GM18526 (cell line): Measurements from ENCODE around the gene RPUSD3.

ENCODE experiments used
- POLR2A ChIP-seq: IDR thresholded peaks from 3 replicates; pipeline ENCODE4 v1.6.1; 2011; ENCODE audit not compliant: insufficient read length; ENCODE audit errors: extremely low read depth

RPUSD3 gene

DNA sequence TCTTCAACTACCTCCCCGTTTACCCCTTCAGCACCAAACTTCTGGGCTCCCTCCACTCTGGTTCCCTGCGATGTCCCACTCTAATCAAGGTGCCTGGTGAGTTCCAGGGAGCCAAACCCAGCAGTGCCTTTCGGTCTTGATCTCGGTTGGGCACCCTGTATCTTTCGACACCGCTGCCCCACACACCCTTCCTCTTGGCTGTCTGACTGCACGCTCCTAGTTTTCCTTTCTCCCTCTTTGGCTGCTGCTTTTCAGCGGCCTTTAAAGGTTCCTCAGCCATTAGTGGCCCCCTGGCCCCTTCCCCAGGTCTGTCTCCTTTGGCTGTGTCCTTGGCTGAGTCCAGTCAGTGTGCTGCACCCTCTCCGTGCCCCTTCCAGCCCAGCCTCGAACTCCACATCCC lies 33.0 kb downstream of the RPUSD3 start:
- TF ChIP-seq POLR2A: no peak

DNA sequence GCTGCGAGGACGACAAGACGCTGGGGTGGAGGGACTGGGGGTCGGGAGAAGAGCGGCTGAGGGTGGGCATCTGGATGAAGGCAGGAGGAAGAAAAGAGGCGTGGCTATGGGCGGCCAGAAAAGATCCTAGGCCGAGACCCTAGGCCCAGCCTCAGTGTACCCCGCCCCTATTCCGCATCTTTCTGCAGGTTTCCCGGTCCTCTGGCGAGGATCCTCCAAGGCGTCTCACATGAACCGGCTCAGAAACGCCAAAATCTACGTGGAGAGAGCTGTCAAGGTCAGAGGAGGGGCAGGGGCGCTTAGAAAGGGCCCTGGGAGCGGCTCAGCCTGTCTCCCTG lies 33.4 kb downstream of the RPUSD3 start:
- no peak for TF ChIP-seq POLR2A

DNA sequence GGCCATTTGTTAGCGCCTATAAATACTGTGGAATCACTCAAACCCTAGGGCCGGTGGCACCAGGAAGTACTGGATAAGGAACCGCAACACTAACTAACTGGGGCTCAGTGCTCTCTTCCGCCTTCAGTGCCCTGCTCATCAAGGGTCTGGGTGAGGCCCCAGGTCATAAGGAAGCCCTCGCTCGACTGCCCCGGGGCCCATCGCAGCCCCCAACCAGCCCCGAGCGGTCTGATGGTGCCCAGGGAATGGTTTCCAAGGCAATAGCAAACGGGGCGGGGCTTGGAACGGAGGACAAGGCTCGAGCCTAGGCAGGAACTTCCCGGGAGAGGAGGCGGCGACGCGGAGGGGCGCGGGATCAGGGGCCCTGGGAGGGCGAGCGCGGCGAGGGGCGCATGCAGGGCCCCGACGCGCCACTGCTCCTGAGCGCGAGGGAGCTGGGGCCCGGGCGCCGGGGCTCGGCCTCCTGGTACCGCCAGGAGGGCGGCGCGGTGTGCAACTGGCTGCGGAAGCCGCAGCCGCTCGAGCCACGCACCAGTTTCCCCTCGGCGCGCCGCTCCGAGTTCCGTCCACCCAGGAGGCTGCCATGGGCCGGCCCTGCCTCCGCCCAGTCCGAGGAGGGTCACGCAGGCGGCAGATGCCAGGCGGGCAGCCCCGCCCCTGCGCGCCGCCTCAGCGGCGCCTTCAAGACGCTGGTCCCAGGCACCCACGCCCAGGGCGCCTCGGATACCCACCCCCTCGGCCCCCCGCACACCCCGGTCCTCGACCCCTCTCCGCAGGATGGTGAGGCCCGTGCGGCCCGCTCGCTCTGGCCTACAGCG lies 34.0 kb downstream of the RPUSD3 start, which contains the start of gene TTLL3:
TSS of gene TTLL3 (plus strand) at position 648 of the 818 bp plus-strand sequence. CDS start 400 bp downstream, outside the sequence.
- peak; percentile 60 for TF ChIP-seq POLR2A

DNA sequence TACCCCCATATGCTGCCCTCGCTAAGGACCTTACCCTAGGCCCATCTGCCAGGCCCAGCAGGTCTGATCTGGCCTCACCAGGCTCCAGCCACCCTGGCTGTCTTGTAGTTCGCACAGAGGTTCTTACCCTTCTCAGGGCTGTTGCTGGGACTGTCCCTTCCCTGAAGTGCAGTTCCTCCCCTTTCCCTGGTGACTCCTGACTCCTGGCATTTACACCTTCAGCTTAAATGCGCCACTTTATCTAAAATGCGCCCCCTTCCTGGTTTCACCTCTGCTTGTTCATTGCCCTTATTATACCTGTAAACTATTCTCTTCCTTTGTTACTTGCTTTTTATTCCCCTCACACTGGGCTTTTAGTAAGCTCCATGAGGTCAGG lies 34.6 kb downstream of the RPUSD3 start:
- TF ChIP-seq POLR2A: no peak

DNA sequence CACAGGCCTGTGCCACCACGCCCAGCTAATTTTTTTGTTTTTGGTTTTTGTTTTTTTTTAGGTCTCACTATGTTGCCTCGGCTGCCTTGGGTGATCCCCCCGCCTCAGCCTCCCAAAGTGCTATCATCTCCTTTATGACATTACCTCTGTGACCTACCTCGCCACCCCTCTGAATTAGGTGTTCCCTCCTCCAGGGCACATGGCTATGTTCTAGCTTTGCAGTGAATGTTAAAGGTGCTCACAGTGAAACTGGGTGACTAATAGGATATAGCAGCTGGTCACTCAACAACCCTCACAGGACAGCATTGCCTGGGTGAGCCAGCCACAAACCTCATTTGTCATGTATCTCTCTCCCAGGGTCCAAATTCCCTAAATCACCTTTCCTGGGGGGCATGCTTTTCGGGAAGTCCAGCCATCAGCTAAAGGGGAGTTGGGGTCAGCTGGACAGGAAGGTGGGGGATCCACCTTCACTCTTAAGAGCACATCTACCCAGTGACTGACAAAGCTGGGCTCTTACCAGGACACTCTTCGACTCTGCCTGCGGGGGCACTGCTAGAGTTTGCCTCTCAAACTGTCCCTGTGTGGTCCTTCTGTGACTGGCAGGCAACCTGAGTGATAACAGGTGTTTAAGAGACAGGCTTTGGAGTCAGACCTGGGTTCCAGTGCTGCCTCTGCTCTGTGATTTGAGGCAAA lies 35.3 kb downstream of the RPUSD3 start:
- TF ChIP-seq POLR2A: no peak

DNA sequence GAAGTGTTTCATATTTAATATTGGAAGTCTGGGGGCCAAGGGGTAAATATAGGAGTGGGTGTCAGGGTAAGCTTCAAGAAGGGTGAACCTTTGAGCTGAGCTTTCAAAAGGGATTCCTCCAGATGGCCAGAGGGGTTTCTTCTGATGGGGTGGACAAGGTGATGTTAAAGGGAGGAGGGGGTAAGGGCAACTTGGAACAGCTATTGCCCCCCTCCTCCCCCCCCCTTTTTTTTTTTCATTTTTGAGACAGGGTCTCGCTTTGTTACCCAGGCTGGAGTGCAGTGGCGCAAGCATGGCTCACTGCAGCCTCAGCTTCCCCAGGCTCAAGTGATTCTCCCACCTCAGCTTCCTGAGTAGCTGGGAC lies 35.8 kb downstream of the RPUSD3 start:
- no peak for TF ChIP-seq POLR2A

DNA sequence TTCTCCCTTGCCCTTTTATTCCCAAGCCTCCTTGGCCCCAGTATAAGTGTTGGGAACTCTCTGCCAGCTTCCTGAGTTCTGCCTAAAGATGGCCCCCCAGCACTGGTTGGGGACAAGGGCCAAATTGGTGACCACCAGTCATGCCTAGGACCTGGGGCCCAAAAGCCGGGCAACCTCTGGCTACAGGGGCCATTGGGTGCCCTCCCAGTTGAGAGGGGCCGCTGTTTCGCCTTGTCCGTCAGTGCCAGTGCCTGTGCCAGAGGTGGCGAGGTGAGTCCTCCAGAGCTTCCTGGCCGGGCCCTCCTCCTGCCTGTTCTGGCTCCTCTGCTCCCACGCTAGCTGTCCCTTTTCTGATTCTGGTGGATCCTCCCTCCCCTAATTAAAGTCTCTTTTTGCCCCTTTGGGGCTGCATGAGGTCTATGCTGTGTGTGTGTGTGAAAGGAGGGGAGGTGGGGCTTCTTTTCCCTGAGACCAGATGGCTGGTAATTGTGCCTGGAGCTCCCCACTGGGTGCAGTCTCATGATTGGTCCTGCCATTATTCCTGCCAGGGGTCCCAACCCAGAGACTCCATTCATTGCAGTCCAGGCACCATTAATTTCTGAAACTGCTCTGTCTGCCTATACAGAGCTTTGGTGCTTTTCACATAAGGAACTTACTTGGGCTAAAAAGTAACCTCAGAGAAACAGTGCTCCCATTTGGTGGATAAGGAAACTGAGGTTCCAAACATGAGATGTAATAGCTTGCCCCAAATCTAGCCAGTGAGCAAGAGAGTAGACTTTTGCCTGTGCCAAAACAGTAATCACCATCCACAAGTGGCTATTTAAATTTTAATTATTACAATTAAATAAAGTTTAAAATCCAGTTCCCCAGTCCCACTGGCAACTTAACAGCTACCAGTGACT lies 36.9 kb downstream of the RPUSD3 start:
- TF ChIP-seq POLR2A: no peak

DNA sequence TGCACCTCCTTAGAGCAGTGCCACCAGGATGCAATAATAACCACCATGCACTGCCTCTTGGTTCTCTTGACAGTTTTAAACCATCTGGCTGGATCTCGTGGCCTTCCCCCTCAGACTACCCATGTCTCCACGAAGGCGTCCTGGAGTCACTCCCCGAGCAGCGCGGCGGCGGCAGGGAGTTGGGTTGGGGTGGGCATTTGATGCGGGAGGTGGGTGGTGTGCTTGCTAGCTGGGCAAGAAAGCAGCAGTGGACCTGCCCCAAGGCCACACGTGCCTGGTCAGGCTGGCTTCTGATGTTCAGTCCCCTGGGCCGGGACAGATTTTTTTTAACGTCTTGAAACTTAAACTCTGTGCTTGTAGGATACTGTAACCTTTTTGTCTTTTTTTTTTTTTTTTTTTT lies 37.7 kb downstream of the RPUSD3 start:
- TF ChIP-seq POLR2A: no peak

DNA sequence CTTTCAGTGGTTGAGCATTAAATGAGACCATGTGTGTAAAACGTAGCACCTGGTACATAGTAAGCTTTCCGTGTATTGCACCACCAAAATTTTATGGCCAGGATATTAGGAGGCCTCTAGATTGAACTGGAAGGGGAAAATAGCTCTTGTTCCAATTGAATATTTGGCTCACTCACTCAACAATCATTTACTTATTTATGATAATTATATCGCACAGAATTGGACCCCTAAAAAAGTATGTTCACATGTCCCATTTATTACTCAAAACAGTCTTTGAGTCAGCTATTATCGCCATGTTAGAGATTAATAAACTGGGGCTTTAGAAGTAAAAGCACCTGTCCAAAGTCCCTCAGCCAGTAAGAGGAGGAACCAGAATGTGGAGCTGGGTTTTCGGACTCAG lies 38.8 kb downstream of the RPUSD3 start:
- TF ChIP-seq POLR2A: no peak

DNA sequence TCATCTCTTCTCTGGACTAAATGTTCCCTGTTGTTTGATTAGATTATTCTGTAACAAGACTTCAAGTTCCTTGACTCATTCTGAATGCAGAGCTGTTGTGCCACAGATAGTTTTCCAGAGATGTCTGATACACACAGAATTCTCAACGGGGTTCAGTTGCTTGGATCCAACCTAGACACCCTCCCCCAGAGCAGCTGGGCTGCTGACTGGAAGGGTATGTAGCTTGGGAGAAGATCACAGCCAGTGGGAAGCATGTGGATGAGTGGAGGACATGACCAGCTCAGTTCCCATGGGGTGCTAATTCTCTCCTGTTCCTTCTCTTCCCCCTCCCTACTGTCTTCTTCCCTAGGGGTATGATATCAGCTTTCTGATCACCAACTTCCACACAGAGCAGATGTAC lies 40.3 kb downstream of the RPUSD3 start:
- TF ChIP-seq POLR2A: no peak

DNA sequence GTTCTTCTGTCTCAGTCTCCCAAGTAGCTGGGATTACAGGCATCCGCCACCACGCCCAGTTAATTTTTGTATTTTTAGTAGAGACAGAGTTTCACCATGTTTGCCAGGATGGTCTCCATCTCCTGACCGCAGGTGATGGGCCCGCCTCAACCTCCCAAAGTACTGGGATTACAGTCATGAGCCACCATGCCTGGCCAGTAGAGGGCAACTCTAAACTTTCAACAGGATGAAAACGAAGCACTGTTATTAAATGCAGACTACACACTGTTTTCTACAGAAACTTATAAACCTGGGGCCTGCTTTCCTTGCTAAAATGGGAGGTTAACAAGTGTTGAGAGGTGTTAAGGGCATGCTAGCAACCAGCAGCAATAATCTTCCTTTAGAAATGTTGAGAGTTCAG lies 43.3 kb downstream of the RPUSD3 start:
- no peak for TF ChIP-seq POLR2A

DNA sequence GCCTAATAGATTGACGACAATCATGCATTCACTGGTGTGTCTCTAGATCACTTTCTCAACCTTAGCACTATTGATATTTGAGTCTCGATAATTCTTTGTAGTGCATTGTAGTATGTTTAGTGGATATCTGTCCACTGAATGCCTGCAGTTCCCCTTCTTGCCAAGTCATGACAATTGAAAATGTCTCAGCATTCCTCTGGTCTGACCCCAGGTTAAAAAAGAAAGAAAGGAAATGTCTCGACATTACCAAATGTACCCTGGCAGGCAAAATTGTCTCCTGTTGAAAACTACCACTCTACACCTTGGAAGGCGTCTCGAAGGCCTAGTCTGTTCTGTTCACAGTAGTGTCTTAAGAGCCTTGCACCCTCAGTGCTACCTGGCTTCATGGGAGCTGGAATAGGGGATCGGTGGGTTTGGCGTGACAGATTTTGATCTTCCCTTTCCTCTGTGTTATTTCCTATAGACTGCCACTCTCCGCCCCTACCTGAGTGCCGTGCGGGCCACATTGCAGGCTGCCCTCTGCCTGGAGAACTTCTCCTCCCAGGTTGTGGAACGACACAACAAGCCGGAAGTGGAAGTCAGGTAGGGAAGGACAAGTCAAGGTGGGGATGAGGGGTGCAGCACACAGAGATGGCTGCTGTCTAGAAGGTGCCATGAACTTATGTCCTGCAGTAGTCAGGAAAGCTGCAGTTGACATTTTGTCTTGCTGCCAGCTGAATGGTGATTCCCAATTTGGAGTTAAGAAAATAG lies 46.4 kb downstream of the RPUSD3 start:
- no peak for TF ChIP-seq POLR2A

DNA sequence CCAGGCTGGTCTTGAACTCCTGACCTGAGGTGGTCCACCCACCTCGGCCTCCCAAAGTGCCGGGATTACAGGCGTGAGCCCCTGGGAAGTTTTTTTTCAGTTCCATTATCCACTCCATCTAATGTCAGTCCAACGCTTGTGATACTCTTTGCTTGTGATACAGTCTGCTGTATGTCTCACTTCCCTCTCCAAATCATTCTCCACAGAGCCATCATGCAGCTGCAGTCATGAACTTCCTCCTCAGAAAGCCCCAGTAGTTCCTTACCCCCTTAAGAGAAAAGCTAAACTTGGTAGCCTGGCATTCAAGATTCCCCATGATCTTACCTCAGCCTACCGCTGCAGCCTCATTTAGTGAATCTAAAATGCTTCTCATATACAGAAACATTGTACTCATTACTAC lies 48.6 kb downstream of the RPUSD3 start:
- no peak for TF ChIP-seq POLR2A

DNA sequence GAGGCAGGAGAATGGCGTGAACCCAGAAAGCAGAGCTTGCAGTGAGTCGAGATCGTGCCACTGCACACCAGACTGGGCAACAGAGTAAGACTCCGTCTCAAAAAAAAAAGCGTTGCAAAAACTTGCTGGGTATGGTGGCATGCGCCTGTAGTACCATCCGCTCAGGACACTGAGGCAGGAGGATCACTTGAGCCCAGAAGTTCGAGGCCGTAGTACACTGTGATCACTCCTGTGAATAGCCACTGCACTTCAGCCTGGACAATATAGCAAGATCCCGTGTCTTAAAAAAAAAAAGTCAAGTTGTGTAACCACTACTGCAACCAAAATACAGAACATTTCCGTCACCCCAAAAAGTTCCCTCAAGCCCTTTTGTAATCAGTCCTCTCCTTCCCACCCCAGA lies 49.4 kb downstream of the RPUSD3 start:
- no peak for TF ChIP-seq POLR2A

DNA sequence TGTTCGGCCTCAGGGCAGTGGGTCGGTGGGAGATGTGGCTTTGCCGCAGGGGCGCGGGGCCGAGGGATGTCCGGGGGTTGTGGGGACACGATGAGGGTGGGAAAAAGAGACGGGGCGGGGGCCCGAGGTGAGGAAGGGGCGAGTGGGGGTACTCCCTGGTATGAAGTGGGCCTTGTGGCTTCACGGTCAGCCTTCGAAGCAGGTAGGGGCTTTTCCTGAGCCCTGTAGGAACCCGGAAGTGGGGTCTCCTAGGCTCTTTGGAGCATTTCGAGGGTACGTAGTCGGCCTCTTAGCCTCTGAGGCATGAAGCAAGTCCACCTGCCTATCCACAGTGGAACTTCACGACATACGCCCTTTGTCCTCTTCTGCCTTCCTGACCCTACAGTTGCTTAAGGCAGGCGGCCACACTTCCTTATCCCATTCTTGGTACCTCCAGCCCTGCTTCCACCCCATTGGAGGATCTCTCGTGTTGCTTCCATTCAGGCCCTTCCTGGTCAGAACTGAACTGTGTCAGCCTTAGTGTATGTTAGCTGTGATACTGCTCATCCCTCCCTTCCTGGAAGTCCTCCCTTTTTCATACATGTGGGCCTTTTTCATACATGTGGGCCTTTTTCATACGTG lies 50.5 kb downstream of the RPUSD3 start:
- TF ChIP-seq POLR2A: no peak
